Activated CD4-positive, alpha-beta memory T cell treated with anti-CD3 and anti-CD28 coated beads for 36 hours (primary cell): ENCODE data around the gene EML1. TPM values are rescaled to one million over a fixed set of nuclear protein-coding genes. Genes with fewer than 3 reads are reported as not detected.
A peak's percentile ranks its signal among the peaks of the same experiment; 100 is the strongest.

Source experiments
- CTCF ChIA-PET: fragments of 350-600 bp; sonication (Branson Sonifier 250); formaldehyde crosslinking; loops from one replicate; lab custom pipeline; 2021; ENCODE audit warnings: antibody characterized with exemption, inconsistent platforms; lab: Charles Lee
- POLR2A ChIA-PET: fragments of 350-600 bp; sonication (Branson Sonifier 250); formaldehyde crosslinking; loops from one replicate; lab custom pipeline; 2021; ENCODE audit warnings: antibody characterized with exemption; lab: Charles Lee
- DNase-seq: peaks from one replicate; pipeline ENCODE4 v3.0.0-alpha.2; 2020
- H3K27ac Mint-ChIP-seq: one replicate; pipeline ENCODE4 v1.8.0; 2021; ENCODE audit warnings: mixed read lengths
- H3K27me3 Mint-ChIP-seq: one replicate; pipeline ENCODE4 v1.8.0; 2021; ENCODE audit warnings: mixed read lengths
- H3K36me3 Mint-ChIP-seq: one replicate; pipeline ENCODE4 v1.8.0; 2021; ENCODE audit warnings: mixed read lengths
- H3K4me1 Mint-ChIP-seq: one replicate; pipeline ENCODE4 v1.8.0; 2021; ENCODE audit warnings: low read depth, mixed read lengths
- H3K4me3 Mint-ChIP-seq: one replicate; pipeline ENCODE4 v1.8.0; 2021; ENCODE audit warnings: mild to moderate bottlenecking, mixed read lengths
- H3K9me3 Mint-ChIP-seq: one replicate; pipeline ENCODE4 v1.8.0; 2021; ENCODE audit warnings: mixed read lengths
- intact Hi-C: fragments of 100-400 bp; cut with micrococcal nuclease; formaldehyde crosslinking; loops from one replicate; pipeline ENCODE4 v1.15.1; 2023
- total RNA-seq, 2 experiments: library from RNA; stranded (reverse); gene quantifications; one replicate each; pipeline ENCODE4 v1.2.3, GENCODE V29; 2021

Gene EML1
- total RNA-seq, 2 experiments from 2014 or later: 1.5 to 1.9 TPM

DNA sequence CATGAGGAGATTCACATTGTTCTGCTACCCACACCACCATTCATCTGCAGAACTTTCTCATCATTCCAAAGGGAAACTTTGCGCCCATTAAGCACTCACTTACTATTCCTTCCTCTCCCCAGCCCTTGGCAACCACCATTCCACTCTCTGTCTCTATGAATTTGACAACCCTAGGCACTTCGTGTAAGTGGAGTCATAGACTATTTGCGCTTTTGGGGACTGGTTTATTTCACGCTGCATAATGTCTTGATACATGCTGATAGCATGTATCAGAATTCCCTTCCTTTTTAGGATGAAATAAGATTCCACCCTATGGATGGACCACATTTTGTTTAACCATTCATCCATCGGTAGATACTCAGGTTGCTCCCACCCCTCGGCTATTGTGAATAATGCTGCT lies 4.5 kb upstream of the EML1 start:
- POLR2A ChIA-PET: no interaction called here
- Mint-ChIP-seq H3K4me1 (peaks cover 8% of the 10 kb centered on the region), H3K9me3 (no peaks in the 10 kb centered on the region), H3K4me3 (no peak overlapping the region), H3K36me3 (no peaks in the 10 kb centered on the region), H3K27me3 (peaks cover 2% of the 10 kb centered on the region), H3K27ac (no peak overlapping the region)
- CTCF ChIA-PET: no interaction called here
- intact Hi-C loops: no loop called here
- DNase-seq: no peak

- Mint-ChIP-seq H3K27ac (no peak overlapping the region), H3K9me3 (no peaks in the 10 kb centered on the region), H3K27me3 (peaks cover 2% of the 10 kb centered on the region), H3K4me3 (no peak overlapping the region), H3K36me3 (no peaks in the 10 kb centered on the region), H3K4me1 (peaks cover 11% of the 10 kb centered on the region)
- POLR2A ChIA-PET: no interaction called here
- intact Hi-C loops: no loop called here
- CTCF ChIA-PET: interaction anchor here (1.1 kb wide), 1 partner anchor 60 kb away, joined by 6 read pairs; no protein-coding TSS in a partner anchor
- no peak for DNase-seq
Observed at GRCh38 chr14:99789581-99789980, 3.6 kb upstream of the EML1 start.

GRCh38 chr14:99790201-99790977 lies 2.8 kb upstream of the EML1 start:
- Mint-ChIP-seq H3K27me3 (peaks cover 7% of the 10 kb centered on the region), H3K27ac (no peak overlapping the region), H3K4me3 (no peak overlapping the region), H3K36me3 (no peaks in the 10 kb centered on the region), H3K4me1 (peaks cover 11% of the 10 kb centered on the region), H3K9me3 (no peaks in the 10 kb centered on the region)
- intact Hi-C loops: no loop called here
- ChIA-PET CTCF (interaction anchor here (1.1 kb wide), 1 partner anchor 61 kb away, joined by 6 read pairs; no protein-coding TSS in a partner anchor), POLR2A (no interaction called here)
- no peak for DNase-seq

GRCh38 chr14:99790978-99791376 lies 2.2 kb upstream of the EML1 start:
- ChIA-PET POLR2A (no interaction called here), CTCF (interaction anchor here (0.8 to 1.5 kb wide), 2 partner anchors 95 to 96 kb away, joined by 4 read pairs; no protein-coding TSS in a partner anchor)
- H3K9me3 Mint-ChIP-seq: no peaks in the 10 kb centered on the region
- peaks cover 11% of the 10 kb centered on the region for H3K4me1 Mint-ChIP-seq
- H3K4me3 Mint-ChIP-seq: no peak overlapping the region
- DNase-seq: no peak
- H3K36me3 Mint-ChIP-seq: no peaks in the 10 kb centered on the region
- intact Hi-C loops: no loop called here
- H3K27ac Mint-ChIP-seq: no peak overlapping the region
- H3K27me3 Mint-ChIP-seq: peaks cover 10% of the 10 kb centered on the region

DNA sequence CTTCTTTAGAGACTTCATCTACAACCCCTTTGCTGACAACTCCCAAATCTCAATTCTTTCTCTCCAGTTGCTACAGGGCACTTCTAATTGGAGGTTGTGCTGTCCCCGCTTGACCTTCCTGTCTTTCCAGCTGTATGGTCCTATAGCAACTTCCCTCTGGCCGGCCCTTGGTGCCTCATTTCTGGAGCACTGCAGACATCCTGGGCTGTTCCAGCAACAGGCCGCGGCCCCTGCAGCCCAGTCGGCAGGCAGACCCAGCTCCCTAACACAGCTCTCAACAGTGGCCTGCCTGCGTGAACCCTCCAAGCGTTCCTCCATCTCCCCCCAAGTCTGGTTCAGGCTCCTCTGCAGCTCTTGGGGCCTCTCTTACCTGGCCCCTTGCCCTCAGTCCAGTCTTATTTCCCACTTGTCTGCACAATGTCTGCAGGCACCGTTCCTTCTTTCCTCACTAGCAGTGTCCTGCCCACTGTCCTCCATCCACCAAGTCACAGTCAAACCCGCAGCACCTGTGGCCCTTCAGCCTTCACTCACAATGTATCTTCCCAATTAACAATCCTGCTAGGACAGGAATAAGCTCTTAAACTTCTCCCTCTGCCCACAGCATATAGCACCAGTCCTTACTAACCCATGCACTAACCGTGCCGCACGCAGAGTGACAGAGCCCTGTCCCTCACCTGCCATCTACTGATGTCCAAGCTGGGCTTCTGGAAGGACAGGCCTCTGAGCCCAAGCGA lies 1.6 kb upstream of the EML1 start:
- intact Hi-C loops: no loop called here
- no peaks in the 10 kb centered on the region for H3K9me3 Mint-ChIP-seq
- POLR2A ChIA-PET: interaction anchor here (1.0 kb wide), 1 partner anchor 47 kb away, joined by 3 read pairs; no protein-coding TSS in a partner anchor

DNA sequence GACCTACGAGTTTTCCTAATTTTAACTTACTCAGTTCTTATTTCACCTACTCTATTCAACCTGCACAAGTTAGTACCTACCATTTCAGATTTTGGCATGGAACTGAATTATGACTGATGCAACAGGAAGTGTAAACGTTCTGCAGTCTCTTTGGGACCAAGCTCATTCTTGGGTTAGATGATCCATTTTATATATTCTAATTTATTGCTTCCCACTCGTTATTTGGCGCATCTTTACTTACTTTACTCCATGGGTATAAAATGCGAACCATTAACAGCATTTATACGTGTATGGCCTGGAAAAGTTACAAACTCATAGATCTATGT lies 1.0 kb upstream of the EML1 start:
- CTCF ChIA-PET: interaction anchor here (1.2 to 1.5 kb wide), 3 partner anchors 28 to 95 kb away, joined by 3 to 4 read pairs (median 3); no protein-coding TSS in a partner anchor
- POLR2A ChIA-PET: interaction anchor here (1.0 kb wide), 1 partner anchor 47 kb away, joined by 3 read pairs; no protein-coding TSS in a partner anchor
- Mint-ChIP-seq H3K27ac (peak overlapping the region; percentile 0), H3K9me3 (no peaks in the 10 kb centered on the region), H3K27me3 (peaks cover 11% of the 10 kb centered on the region), H3K4me1 (peaks cover 11% of the 10 kb centered on the region), H3K36me3 (no peaks in the 10 kb centered on the region), H3K4me3 (peak overlapping the region; percentile 57)
- DNase-seq: no peak
- intact Hi-C loops: no loop called here

More for the DNA sequence above, 1.6 kb upstream of the EML1 start:
- Mint-ChIP-seq H3K4me3 (no peak overlapping the region), H3K36me3 (no peaks in the 10 kb centered on the region), H3K27ac (no peak overlapping the region), H3K27me3 (peaks cover 10% of the 10 kb centered on the region), H3K4me1 (peaks cover 11% of the 10 kb centered on the region)
- CTCF ChIA-PET: interaction anchor here (0.8 to 1.5 kb wide), 4 partner anchors 29 to 95 kb away, joined by 3 to 4 read pairs (median 4); no protein-coding TSS in a partner anchor
- no peak for DNase-seq

GRCh38 chr14:99792551-99793212 lies 531 bp upstream of the EML1 start:
- intact Hi-C loops: no loop called here
- Mint-ChIP-seq H3K36me3 (no peaks in the 10 kb centered on the region), H3K27ac (peak overlapping the region; percentile 0), H3K9me3 (no peaks in the 10 kb centered on the region), H3K4me3 (peak overlapping the region; percentile 57), H3K4me1 (peaks cover 11% of the 10 kb centered on the region), H3K27me3 (peaks cover 12% of the 10 kb centered on the region)
- peak; percentile 16 for DNase-seq
- POLR2A ChIA-PET: interaction anchor here (1.0 kb wide), 1 partner anchor 48 kb away, joined by 3 read pairs; no protein-coding TSS in a partner anchor
- CTCF ChIA-PET: interaction anchor here (1.0 to 1.5 kb wide), 4 partner anchors 27 to 94 kb away, joined by 3 to 4 read pairs (median 3); no protein-coding TSS in a partner anchor

DNA sequence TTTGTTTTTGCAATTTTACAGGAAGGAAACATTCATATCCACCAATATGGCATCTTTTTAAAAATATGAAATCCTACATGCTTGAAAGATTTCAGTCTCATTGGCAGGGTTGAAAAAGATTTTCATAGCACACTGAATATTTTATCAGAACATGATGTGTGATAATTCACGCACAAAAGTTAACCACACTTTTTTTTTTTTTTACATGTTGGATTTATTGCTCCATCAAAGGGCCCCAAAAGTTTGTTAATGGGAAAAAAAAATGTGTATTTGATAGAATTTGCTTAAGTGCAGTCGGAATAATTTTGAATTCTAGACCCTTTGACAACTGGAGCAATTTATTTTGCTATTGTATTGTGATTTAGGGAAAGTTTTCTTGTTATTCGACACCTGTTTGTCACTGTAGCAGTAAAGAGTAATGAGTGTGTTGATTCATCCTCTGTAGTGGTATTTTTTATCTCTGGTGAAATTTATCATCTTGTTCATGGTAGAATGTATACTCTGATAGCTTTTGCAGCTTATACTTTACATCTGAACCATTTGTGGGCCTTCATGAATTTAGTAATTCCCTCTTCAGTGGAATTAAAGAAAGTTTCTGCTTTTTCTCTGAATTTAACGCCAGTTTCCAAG lies 1.1 kb downstream of the EML1 start:
- intact Hi-C loops: no loop called here
- H3K4me1 Mint-ChIP-seq: peaks cover 11% of the 10 kb centered on the region
- no peak overlapping the region for H3K27ac Mint-ChIP-seq
- peaks cover 16% of the 10 kb centered on the region for H3K27me3 Mint-ChIP-seq
- ChIA-PET CTCF (interaction anchor here (0.6 kb wide), 1 partner anchor 102 kb away, joined by 5 read pairs; no protein-coding TSS in a partner anchor), POLR2A (no interaction called here)
- no peaks in the 10 kb centered on the region for H3K9me3 Mint-ChIP-seq
- H3K4me3 Mint-ChIP-seq: peak overlapping the region; percentile 49
- H3K36me3 Mint-ChIP-seq: no peaks in the 10 kb centered on the region
- no peak for DNase-seq

DNA sequence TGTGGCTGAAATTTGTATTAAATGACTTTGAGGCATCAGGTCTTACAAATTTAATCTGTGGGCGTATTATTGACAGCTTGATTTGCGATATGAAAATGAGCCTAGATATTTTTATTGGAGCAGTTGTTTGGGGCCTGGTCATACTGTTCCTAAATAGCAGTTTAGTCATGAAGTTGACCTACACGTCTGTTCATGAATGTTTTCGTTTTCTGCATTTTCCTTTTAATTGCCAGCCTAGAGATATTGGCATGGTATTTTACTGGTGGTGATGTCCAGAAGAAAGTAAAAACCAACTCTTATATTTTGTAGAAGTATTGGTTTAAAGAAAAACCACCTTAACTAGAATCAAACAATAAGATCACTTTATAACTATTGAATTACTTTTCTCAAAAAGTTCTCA lies 1.8 kb downstream of the EML1 start:
- ChIA-PET CTCF (no interaction called here), POLR2A (no interaction called here)
- H3K27ac Mint-ChIP-seq: no peak overlapping the region
- DNase-seq: no peak
- peaks cover 7% of the 10 kb centered on the region for H3K4me1 Mint-ChIP-seq
- intact Hi-C loops: no loop called here
- peaks cover 16% of the 10 kb centered on the region for H3K27me3 Mint-ChIP-seq
- no peaks in the 10 kb centered on the region for H3K9me3 Mint-ChIP-seq
- H3K36me3 Mint-ChIP-seq: no peaks in the 10 kb centered on the region
- H3K4me3 Mint-ChIP-seq: no peak overlapping the region

DNA sequence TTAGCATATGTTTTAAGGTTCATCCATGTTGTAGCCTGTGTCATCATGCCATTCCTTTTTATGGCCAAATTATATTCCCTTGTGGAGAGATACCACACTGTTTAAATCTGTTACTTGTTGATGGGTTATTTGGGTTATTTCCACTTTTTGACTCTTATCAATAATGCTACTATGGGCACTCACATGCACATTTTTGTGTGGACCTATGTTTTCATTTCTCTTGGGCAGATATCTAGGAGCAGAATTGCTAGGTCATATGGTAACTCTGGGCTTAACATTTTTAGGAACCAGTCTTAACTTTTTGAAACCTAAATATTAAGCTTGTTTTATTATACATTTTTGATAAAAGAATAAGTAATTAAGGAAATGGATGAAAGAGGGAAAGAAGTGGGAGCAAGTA lies 4.0 kb downstream of the EML1 start:
- POLR2A ChIA-PET: no interaction called here
- no peak for DNase-seq
- H3K36me3 Mint-ChIP-seq: no peaks in the 10 kb centered on the region
- no peaks in the 10 kb centered on the region for H3K9me3 Mint-ChIP-seq
- H3K27ac Mint-ChIP-seq: no peak overlapping the region
- CTCF ChIA-PET: no interaction called here
- H3K27me3 Mint-ChIP-seq: peaks cover 27% of the 10 kb centered on the region
- intact Hi-C loops: no loop called here
- no peak overlapping the region for H3K4me3 Mint-ChIP-seq
- H3K4me1 Mint-ChIP-seq: peaks cover 3% of the 10 kb centered on the region

GRCh38 chr14:99800781-99801180 lies 7.6 kb downstream of the EML1 start:
- no peaks in the 10 kb centered on the region for H3K4me1 Mint-ChIP-seq
- no peaks in the 10 kb centered on the region for H3K9me3 Mint-ChIP-seq
- CTCF ChIA-PET: no interaction called here

More at GRCh38 chr14:99800781-99801180, 7.6 kb downstream of the EML1 start:
- no peak overlapping the region for H3K4me3 Mint-ChIP-seq
- no peak for DNase-seq
- H3K27ac Mint-ChIP-seq: no peak overlapping the region
- intact Hi-C loops: no loop called here
- no peaks in the 10 kb centered on the region for H3K36me3 Mint-ChIP-seq
- POLR2A ChIA-PET: no interaction called here
- peaks cover 32% of the 10 kb centered on the region for H3K27me3 Mint-ChIP-seq
